Dermis blood vessel endothelial cell (primary cell): Measurements from ENCODE around the gene LACTB. TPM values are rescaled to one million over a fixed set of nuclear protein-coding genes. Genes with fewer than 3 reads are reported as not detected.
A peak's percentile ranks its signal among the peaks of the same experiment; 100 is the strongest.

Source experiments
- DNase-seq: peaks from one replicate; pipeline ENCODE4 v3.0.0; 2010
- total RNA-seq: library from RNA; depleted of rRNA; stranded (reverse); fragments of >200 nt; gene quantifications from 2 replicates; pipeline ENCODE4 v1.2.3, GENCODE V29; 2014

LACTB gene
- total RNA-seq, 1 donor from 2014 or later = 45.1 TPM

DNA sequence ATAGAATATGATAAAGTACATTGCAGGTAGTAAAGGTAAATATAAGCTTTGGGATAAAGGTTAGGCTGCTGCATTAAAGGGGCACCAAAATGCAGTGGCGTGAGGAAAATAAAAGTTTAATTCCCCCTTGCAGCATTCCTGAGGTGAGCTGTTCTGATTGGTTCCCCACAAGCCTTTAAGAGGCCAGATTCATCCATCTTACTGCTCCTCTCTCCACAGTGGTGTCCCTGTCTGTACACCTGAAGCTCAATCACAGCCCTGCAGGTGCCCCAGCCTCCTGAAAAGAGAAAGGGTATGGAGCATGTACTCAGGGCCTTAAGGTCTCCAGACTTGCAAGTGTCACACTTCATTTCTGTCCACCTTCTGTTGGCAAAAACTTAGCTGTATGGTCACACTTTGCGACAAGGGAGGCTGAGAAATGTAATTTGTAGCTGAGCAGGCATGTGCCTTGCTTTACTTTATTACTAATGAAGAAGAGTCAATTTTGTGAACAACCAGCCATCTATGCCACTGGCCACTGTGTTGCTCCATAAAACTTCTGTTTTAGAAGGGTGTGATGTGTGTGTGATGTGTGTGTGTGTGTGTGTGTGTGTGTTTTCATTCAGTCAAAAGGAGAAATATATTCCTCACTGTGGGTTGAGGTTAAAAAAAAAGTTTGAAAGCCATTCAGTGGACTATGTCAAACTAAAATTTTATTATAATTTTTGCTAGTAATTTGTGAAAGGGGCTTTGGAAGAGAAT, 12.8 kb downstream of the LACTB start:
- DNase-seq = no peak

DNA sequence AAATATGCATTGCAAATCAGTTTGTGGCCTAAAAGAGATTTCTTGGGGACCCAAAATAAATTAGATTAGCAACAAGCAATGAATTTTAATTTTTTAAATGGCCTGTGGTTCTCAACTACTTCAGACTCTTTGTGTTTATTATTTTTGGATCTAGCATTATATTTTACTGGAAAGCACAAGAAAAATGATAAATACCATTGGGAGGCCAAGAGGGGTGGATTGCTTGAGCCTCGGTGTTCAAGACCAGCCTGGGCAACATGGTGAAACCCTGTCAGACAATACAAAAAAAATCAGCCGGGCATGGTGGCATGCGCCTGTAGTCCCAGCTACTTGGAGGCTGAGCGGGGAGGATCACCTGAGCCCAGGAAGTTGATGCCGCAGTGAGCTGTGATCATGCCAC, 13.6 kb downstream of the LACTB start:
- DNase-seq = no peak

DNA sequence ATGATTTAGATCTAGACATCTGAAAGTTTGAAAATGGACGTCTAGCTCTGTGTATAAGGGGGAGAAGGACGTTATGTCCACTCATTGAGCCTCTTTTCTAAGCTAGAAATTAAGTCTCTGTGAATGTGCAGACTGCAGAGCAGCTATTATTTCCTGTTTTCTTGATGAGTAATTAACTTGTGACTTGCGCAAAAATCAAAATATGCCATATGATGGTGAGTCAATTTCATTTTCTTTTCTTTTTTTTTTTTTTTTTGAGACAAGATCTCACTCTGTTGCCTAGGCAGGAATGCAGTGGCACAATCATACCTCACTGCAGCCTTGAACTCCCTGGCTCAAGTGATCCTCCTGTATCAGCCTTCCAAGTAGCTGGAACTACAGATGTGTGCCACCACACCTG, 14.1 kb downstream of the LACTB start:
- DNase-seq = peak; percentile 90

DNA sequence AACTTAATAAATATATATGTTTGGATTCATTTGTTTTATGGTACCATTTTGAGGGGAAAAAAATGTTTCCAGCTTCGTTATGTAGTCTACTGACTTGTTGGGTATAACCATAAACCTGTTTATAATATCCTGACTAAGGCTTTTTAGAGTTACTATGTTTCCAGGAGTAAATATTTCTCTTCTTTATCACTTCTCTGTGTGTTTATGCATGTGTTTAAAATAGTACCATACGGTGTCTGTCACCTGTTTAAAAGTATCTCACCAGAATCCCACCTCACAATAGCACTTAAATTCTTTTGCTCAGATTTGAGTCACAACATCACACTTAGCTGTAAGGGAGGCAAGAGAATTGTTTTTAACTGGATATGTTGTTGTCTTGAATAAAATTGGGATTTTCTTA, 15.1 kb downstream of the LACTB start:
- DNase-seq = peak; percentile 16

DNA sequence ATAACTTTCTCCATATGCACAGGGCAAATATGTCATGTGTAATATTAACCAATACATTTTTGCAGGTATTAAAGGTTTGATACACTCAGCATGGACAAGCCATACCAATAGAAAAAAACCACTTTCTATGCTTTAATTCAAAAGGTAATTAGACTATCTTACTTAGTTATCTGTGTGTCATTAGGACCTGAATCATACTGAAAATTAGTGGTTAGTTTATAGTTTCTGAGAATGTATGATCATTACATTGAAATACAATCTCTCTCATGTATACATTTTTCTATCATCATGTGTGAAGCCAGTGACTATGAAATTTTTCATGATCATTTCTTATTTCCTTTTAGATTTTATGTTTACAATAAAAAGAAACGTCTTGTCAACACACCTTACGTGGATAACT, 19.3 kb downstream of the LACTB start:
- DNase-seq = no peak

DNA sequence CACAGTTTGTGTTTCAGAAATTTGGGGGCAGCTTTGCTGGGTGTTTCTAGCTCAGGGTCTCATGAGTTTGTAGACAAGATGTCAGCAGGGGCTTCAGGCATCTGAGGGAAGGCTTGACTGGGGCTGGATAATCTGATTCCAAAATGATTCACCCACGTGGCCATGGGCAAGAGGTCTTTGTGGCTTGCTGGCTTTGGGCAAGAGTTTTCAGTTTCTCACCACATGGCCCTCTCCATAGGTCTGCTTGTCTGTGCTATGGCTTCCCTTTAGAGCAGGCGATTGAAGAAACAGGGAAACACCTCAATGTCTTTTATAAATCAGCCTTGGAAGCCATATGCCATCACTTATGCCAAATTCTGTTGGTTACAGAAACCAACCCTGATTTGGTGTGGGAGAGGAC, 23.8 kb downstream of the LACTB start:
- no peak for DNase-seq

DNA sequence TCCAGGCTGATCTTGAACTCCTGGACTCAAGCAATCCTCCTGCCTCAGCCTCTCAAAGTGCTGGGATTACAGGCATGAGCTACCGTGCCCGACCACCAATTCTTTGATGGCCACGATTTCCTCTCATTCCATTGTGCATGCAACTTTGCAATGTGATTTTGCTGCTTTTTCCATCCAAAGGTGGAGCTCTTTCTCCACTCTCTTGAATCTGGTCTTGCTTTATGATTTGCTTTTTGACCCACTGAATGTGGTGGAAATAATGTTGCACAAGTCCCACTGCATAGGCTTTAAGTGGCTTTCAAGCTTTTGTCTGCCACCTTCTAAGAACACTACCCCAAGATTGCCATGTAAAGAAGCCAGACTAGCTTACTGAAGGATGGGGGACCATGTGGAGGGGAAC, 25.0 kb downstream of the LACTB start:
- DNase-seq = peak; percentile 26

DNA sequence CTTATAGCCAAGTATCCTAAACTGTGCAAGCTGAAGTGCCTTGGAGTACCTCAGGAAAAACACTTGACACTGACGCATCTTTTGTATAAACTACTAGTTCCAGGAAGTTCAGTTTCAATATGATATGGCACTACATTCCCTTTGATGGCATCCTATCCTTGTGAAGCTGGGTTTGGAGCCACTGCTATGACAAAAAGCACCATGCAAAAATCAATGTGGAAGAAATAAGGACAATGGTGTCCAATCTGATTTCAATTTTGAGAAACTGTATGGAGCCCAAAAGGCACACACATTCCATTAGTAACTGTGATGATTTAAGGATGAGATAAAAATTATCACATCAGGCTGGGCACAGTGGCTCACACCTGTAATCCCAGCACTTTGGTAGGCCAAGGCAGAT, 30.0 kb downstream of the LACTB start:
- no peak for DNase-seq

DNA sequence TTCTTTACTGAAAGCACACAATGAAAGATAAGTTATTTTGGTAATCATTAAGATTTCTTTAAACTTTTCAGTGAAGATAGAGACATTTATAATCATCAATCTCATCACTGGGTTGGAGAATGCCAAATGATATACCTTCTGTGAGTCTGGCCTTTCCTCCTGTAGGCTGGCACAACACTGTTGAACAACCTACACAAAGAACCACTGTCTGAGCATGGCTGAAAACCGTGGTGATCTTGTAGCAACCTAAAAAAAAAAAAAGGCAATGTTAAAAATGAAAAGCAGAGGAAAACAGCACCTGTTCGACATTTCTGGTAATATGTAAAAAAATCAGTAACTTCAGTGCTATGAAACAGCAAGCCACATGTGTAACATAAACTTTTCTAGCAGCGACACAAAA, 33.8 kb downstream of the LACTB start:
- DNase-seq = no peak

DNA sequence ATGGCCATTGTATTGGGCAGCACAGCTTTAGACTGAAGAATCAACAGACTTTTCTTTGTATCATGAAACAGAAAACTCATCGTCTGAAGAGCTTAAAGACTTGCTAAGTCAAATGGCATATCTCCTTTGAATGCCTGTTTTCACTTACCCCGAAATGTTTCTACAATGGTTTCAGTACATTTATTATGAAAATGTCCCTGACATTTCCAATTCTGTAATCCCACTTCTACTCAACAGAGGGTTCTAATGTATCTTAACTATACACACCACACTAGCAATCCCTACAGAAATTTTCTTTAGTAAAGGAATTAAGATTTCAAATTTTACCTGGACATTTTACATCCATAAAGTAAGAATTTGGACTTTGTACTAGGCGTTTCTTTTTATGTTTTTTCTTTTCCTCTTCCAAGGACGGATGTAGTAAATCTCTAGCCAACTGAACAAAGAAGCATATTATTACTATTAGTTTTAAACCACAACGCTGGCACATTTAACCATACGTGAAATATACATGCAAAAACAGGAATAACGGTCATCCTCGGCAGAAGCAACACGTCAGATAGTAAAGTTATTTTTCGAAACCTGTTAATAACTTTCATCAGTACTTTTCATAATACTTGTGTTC, 34.5 kb downstream of the LACTB start:
- peak; percentile 33 for DNase-seq

DNA sequence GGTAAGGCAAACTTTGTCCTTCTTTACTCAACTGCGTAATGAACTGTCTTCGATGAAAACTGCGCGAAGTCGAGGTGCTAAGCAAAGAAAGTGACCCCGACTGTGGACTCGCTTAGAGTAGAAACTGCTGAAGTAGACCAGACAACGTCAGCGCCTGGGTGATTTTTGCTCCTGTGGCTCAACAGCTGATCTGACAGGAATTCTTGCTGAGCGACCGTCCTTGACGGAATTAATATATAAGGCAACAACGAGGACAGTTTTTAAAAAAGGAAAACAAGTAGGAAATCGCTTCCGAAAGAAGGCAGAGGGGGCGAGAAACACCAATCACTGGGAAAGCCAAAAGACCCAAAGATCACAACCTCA, 35.1 kb downstream of the LACTB start:
- peak; percentile 56 for DNase-seq

DNA sequence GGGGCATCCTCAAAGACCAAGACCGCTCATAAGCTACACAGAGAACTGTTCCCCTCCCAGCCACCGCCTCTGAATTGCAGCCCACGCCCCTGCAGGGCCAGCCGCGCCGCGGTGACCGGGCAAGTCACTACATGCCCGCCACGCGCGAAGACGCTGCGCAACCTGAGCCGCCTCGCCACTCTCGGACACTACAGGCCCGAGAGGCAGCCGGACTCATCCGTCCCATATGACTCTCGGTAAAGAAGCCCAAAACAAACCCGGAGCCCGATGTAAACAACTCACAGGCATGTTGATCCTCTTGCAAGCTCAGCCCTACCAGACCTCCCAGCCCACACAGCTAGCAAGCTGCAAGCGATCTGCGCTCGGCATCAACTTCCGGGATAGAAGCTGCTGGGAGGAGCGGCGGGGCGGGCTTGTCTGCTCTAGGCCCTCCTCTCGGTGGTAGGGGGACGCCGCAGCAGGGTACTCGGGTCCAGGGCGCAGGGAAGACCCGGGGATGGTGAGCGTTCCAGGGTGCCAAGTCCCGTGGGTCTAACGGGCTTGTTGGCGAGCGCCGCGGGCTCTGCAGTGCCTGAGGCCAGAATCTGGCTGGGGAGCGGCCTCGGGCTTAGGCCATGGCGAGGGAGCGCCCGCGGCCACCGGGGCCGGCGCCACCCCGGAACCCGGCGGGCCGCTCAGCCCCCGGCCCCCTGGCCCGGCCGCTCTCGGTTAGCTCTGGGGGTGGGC, 35.6 kb downstream of the LACTB start, which contains the start of gene RPS27L:
TSS of gene RPS27L (minus strand) at position 360 of the 726 bp plus-strand sequence. CDS start at position 288, 72 bp downstream.
- DNase-seq = peak; percentile 96

DNA sequence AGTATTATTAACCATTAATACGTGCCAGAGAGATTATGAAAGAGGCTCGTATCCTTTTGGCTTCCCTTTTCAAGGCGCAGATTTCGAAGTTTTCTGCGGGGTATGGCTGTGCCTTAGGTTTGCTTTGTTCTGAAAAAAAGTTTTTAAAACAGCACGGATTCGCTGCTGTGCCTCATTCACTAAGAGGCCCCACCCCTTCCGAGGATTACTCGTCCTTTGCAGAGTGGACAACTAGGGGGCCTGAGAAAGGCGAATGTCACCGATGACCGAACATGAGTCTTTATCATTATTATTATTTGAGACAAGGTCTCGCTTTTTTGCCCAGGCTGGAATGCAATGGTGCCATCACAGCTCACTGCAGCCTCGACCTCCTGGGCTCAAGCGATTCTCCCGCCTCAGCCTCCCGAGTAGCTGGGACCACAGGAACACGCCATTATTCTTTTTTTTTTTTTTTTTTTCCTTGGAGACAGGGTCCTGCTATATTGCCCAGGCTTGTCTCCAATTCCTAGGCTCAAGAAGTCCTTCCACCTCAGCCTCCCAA, 36.3 kb downstream of the LACTB start:
- DNase-seq = peak; percentile 83

DNA sequence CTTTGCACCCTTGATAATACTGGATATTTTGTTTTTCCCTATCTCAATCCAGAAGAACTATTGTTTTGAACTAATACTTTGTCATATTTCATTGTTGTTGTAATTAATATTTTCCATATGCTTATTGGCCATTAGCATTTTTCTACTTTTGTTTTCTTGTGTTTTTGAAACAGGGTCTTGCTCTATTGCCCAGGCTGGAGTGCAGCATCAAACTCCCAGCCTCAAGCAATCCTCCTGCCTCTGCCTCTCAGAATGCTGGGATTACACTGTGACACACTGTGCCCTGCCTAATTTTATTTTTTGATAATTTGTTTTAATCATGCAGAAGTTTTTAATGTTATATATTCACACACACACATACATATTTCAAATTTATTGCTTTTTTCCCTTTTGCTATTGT, 39.0 kb downstream of the LACTB start:
- DNase-seq = no peak

DNA sequence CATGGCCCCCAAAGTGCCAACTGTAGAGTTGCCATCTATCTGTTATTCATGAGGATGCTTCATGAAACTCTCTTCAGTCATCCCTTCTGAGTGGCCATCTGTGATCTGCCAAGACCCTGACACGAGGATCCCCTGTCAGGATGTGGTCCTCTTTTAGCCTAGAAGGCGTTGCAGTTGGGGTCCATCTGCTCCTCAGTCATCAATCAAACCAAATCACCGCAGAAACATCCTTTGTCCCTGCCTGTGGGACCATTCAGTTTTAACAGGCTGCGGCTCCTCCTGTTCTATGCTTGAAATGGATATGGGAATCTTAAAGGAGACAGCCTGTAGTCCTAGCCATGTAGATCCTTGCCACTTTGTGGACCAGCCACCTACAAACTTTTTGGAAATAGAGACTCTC, 41.6 kb downstream of the LACTB start:
- DNase-seq = no peak

DNA sequence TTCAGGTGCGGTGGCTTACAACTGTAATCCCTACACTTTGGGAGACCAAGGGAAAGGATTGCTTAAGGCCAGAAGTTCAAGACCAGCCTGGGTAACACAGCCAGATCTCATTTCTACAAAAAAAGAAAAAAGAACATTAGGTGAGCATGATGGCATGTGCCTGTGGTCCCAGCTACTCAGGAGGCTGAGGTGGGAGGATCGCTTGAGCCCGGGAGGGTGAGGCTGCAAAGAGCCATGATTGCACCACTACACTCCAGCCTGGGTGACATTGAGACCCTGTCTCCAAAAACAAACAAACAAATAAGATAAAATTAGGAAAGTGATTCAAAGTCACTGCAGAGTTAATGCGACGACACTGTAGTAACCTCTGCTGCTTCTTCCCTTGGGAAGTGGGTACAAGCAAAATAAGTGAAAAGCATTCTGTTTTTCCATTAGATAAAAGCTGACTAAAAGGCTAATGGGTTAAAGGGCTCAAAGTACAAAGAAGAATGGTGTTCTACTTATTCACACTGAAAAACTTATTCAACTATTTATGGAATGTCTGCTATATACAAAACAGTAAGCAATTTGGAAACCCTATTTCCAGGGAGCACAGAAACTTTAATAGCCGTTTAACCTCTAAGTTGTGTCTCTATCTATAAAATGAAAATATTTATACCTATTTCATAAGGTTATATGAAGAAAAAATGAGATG, 43.7 kb downstream of the LACTB start:
- DNase-seq = no peak

DNA sequence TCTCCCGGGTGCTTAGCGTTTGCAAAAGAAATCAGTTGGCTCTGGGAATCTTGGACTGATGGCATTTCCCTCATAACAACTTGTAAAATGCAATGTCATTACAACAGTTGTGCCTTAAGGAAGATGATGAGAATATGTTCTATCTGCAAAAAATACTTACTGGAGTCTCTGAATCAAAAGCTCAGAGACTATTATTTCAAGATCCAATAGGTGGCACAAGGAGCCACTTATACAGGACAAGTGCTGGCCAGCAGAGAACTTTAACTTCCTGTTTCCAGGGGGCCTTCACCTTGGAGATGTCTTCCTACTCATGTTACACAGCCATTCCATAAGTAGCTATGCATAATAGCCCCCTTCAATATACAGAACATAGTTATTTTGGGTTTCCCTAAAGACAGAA, 44.6 kb downstream of the LACTB start:
- DNase-seq = peak; percentile 21

DNA sequence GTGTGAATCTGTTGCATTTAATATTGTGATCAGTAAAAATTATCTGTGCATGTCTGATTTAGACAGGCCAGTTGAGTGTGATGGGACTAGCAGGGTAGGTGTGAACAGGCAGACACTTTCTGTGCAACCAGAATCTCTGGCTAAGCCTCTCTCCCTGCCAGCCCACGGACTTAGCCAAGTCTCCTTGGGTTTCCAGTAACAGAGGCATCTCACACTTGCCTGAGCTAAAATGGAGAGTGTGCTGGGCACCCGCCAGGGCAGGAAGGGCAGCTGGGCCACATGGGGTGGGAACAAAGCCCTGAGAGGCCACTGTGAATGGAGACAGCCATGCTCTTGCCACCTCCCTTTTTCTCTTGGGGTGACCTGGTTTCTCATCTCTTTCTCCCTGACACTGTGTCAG, 48.1 kb downstream of the LACTB start:
- DNase-seq = no peak

DNA sequence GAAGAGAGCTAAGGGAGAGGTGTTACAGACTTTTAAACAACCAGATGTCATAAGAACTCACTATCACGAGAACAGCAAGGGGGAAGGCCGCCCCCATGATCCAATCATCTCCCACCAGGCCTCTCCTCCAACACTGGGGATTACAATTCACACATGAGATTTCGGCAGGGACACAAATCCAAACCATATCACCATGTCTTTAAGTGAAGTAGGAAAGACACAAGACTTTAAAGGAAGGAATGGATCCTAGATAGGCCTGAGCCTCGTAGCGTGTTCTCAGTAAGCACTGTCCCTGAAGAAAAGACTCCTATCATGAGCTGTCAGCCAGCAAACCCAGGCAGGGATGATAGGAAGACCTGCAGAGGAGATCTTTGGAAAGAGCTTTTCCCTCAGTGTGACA, 50.7 kb downstream of the LACTB start:
- DNase-seq = no peak

DNA sequence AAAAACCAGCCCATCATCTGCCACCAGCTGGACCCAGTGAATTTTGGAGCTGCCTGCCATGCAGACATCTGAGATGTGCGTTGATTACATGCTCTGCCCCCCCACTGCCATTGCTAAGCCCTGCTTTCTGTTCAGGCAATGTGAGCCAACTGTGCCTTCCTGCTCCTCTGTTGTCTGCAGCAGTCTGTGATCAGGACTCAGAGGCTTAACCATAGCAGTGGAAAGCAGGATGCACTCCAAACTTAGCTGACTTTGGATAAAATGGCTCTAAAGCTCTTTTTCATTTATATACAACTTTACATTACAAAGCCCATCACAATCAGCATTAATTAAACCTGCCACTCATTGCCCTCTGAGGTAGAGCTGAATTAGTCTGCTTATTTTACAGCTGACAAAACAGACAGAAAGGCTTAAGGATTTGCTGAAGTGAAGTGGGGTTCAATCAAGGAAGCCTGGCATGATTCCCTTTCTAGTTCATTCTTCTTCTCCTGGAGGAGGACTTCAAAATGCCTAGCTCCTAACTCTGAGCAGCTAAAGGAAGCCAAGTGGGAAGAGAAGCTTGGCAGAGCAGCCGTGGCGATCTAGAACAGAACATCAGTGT, 51.3 kb downstream of the LACTB start:
- DNase-seq = no peak

DNA sequence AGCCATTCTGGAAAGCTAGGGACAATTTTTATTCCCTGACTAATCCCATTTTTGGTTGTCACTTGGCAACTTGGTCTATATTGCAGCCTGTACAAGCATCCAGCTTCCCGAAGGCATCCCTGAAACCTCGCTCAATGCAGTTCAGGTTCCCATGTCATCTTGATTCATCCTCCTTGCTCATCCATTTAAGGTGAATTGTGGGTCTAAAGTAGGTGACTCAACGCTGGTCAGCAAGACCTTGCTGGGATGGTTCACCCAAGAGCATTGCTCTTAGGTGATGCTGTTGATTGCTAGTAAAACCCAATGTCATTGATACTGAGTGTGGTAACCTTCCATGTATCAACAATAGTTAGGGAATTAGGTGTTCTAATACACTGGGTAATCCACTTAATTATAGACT, 54.6 kb downstream of the LACTB start:
- DNase-seq = no peak

DNA sequence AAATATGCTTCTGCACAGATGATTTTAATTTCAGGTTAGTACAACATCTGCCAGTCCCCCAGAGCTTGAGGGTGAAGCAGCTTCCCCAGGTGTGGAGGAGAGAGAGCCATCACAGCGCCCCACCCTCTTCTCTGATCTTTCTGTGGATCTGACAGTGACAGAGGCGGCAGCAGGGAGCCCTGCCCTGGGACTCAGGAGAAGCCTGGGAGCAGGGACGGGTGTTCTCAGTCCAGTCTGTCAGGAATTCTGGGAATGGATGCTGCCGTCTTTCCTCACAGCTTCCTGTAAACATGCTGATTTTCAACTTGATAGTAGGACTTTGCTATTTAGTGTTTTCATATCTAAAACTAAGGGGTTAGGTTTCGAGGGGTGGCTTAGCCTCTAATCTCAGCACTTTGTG, 56.4 kb downstream of the LACTB start:
- no peak for DNase-seq

DNA sequence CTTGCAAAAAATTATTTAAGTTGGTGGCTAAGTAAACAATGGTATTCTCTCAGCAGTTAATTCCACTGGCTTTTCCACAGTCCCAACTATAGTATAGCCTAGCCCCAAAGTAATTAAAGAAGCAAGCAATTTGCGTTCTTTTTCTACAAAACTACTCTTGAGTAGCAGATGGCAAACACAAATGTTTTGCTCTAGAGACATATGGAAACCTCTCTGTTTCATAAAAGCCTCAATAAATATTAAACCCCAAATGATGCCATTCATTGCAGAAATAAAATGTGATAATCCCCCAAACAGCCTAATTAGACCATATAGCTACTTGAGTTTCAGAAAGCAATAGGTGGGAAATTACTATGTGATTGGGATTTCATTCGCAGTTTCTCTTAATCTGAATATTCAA, 59.1 kb downstream of the LACTB start:
- DNase-seq = no peak
